ENCODE data around the gene PARD6G. TPM values are rescaled to one million over a fixed set of nuclear protein-coding genes. Genes with fewer than 3 reads are reported as not detected.

PARD6G gene
- total and polyA plus RNA-seq, 2 experiments from 2014 or later: 8.2 to 11.8 TPM

DNA sequence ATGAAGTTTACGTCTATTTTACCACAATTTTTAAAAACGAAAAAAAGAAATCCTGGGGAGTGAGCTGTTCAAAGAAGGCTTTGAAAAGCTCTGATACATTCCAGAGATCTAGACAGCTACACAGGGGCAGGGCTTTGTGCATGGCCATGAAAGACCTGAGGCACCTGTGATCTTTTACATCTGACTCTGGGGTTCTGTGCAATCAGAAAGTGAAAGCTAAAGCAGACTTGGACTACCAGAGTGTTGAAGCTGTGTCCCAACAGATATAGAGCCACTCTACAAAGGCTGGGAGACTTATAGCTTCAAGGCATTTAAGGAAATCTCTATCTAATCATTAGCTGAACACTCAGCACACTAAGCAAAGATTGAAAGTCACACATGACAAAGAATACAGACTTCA lies 34.1 kb downstream of the PARD6G start:
- no peaks in the 10 kb centered on the region for H3K4me1 ChIP-seq (ENCODE audit: insufficient read depth)
- no peak overlapping the region for H2AFZ ChIP-seq
- H3K36me3 ChIP-seq (replicated peaks; ENCODE audit: insufficient read depth, low read depth): no peaks in the 10 kb centered on the region
- no peaks in the 10 kb centered on the region for H3K9me2 ChIP-seq (replicated peaks; ENCODE audit: insufficient read depth)
- TF ChIP-seq, protein P1, sequence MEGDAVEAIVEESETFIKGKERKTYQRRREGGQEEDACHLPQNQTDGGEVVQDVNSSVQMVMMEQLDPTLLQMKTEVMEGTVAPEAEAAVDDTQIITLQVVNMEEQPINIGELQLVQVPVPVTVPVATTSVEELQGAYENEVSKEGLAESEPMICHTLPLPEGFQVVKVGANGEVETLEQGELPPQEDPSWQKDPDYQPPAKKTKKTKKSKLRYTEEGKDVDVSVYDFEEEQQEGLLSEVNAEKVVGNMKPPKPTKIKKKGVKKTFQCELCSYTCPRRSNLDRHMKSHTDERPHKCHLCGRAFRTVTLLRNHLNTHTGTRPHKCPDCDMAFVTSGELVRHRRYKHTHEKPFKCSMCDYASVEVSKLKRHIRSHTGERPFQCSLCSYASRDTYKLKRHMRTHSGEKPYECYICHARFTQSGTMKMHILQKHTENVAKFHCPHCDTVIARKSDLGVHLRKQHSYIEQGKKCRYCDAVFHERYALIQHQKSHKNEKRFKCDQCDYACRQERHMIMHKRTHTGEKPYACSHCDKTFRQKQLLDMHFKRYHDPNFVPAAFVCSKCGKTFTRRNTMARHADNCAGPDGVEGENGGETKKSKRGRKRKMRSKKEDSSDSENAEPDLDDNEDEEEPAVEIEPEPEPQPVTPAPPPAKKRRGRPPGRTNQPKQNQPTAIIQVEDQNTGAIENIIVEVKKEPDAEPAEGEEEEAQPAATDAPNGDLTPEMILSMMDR (IDR thresholded peaks at IDR 0.05; ENCODE audit: poor library complexity): no peak
- TF ChIP-seq EZH2phosphoT487 (IDR thresholded peaks at IDR 0.05; ENCODE audit: low read depth, severe bottlenecking, unreplicated experiment) (no peak), EZH2 (IDR thresholded peaks at IDR 0.05; ENCODE audit: borderline replicate concordance) (no peak)
- H3K4me3 ChIP-seq: no peak overlapping the region
- no peak for DNase-seq (ENCODE audit: low spot score)
- no peaks in the 10 kb centered on the region for H4K20me1 ChIP-seq (ENCODE audit: insufficient read depth, poor library complexity, severe bottlenecking)
- no peaks in the 10 kb centered on the region for H3K9me3 ChIP-seq (ENCODE audit: low read depth)
- peaks cover 16% of the 10 kb centered on the region for H3K79me2 ChIP-seq
- H3K27me3 ChIP-seq: no peaks in the 10 kb centered on the region
- peak overlapping the region; percentile 28 for H3K4me2 ChIP-seq
- 66% methylated on average over 2 of the region's 2 CpGs for WGBS (ENCODE audit: low lambda C conversion rate, missing lambda C conversion rate)
- H3K27ac ChIP-seq: no peak overlapping the region

DNA sequence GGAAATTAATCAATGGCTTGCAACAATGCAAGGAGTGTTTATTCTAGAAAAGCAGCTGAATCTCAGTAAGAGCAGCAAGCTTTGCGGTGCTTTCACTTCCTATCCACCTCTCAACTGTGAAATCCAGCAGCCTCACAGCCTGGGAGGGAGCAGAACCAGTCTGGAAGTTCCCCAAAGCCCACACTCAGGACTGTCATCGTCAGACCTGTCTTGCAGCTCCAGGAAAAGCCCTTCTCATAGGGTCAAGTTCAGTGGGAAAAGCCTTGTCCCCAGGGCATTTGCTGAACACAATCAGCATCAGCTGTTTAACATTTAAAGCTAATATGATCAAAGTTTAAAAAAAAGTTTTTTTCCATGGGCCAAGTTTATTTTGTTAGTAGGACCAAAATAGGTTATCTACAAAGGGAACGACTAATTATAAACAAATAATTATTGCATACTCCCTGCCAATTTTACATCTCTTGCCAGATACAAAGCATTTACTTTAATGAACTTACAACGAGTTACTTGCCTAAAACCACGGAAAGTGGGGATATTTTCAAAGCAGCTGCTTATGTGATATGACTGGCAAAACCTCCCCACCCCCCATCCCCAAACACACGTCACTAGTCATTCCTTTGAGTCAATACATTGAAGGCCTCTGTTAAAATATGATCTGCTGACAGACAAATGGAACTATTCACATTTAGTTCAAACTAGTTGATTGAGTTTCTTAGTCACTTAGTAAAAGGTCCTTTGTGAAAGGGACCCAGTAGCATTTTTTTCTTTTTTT lies 36.8 kb downstream of the PARD6G start:
- 55% methylated on average over 6 of the region's 6 CpGs for WGBS (ENCODE audit: low lambda C conversion rate, missing lambda C conversion rate)
- no peak overlapping the region for H3K4me3 ChIP-seq
- H3K27ac ChIP-seq: no peak overlapping the region
- H3K4me2 ChIP-seq: peak overlapping the region; percentile 34
- TF ChIP-seq EZH2 (IDR thresholded peaks at IDR 0.05; ENCODE audit: borderline replicate concordance): no peak
- no peak for TF ChIP-seq EZH2phosphoT487 (IDR thresholded peaks at IDR 0.05; ENCODE audit: low read depth, severe bottlenecking, unreplicated experiment)
- TF ChIP-seq, protein P1 (IDR thresholded peaks at IDR 0.05; ENCODE audit: poor library complexity): no peak
- no peak for DNase-seq (ENCODE audit: low spot score)
- no peaks in the 10 kb centered on the region for H4K20me1 ChIP-seq (ENCODE audit: insufficient read depth, poor library complexity, severe bottlenecking)
- H3K9me3 ChIP-seq (ENCODE audit: low read depth): no peaks in the 10 kb centered on the region
- H3K79me2 ChIP-seq: peaks cover 16% of the 10 kb centered on the region
- H3K36me3 ChIP-seq (replicated peaks; ENCODE audit: insufficient read depth, low read depth): no peaks in the 10 kb centered on the region
- H3K27me3 ChIP-seq: no peaks in the 10 kb centered on the region
- H2AFZ ChIP-seq: no peak overlapping the region
- no peaks in the 10 kb centered on the region for H3K4me1 ChIP-seq (ENCODE audit: insufficient read depth)
- no peaks in the 10 kb centered on the region for H3K9me2 ChIP-seq (replicated peaks; ENCODE audit: insufficient read depth)

DNA sequence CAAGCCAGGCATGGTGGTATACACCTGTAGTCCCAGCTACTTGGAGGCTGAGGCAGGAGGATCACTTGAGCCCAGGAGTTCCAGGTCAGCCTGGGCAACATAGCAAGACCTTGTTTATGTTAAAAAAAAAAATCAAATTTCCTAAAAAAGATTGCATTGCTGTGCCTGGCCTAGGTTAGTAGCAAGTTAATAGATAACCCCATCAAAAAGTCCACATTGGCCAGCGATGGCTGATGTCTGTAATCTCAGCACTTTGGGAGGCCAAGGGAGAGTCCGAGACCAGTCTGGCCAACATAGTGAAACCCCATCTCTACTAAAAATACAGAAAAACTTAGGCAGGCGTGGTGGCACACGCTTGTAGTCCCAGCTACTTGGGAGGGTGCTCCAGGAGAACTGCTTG lies 38.7 kb downstream of the PARD6G start:
- peaks cover 13% of the 10 kb centered on the region for H3K79me2 ChIP-seq
- no peak overlapping the region for H2AFZ ChIP-seq
- H3K27me3 ChIP-seq: no peaks in the 10 kb centered on the region
- H3K4me2 ChIP-seq: no peak overlapping the region
- H4K20me1 ChIP-seq (ENCODE audit: insufficient read depth, poor library complexity, severe bottlenecking): no peaks in the 10 kb centered on the region
- H3K27ac ChIP-seq: no peak overlapping the region
- H3K9me3 ChIP-seq (ENCODE audit: low read depth): no peaks in the 10 kb centered on the region
- 95% methylated on average over 4 of the region's 4 CpGs for WGBS (ENCODE audit: low lambda C conversion rate, missing lambda C conversion rate)
- H3K9me2 ChIP-seq (replicated peaks; ENCODE audit: insufficient read depth): no peaks in the 10 kb centered on the region
- H3K4me3 ChIP-seq: no peak overlapping the region
- DNase-seq (ENCODE audit: low spot score): no peak
- no peaks in the 10 kb centered on the region for H3K4me1 ChIP-seq (ENCODE audit: insufficient read depth)
- H3K36me3 ChIP-seq (replicated peaks; ENCODE audit: insufficient read depth, low read depth): no peaks in the 10 kb centered on the region
- no peak for TF ChIP-seq EZH2phosphoT487 (IDR thresholded peaks at IDR 0.05; ENCODE audit: low read depth, severe bottlenecking, unreplicated experiment)
- TF ChIP-seq EZH2 (IDR thresholded peaks at IDR 0.05; ENCODE audit: borderline replicate concordance): no peak
- TF ChIP-seq, protein P1 (IDR thresholded peaks at IDR 0.05; ENCODE audit: poor library complexity): no peak
